Measurements from ENCODE around the gene B3GNT9.

- TF ChIP-seq CTCF (IDR thresholded peaks at IDR 0.05) (no peak), POLR2A (IDR thresholded peaks at IDR 0.05) (no peak)
Measured at GRCh38 chr16:67167588-67167987, 16.8 kb upstream of the B3GNT9 start.
